GM21515 (cell line): ENCODE measurements around the gene DPPA5.
A peak's percentile ranks its signal among the peaks of the same experiment; 100 is the strongest.
"Not testable (repeated sequence)": the region's sequence is repeated elsewhere in the genome, so short reads cannot be mapped to it uniquely, and the experiment has no call there.

Experiments used
- ATAC-seq: cut with Tn5 transposase; IDR thresholded peaks from one replicate; pipeline ENCODE4 v1.9.1; 2021; ENCODE audit not compliant: unreplicated experiment

DPPA5 gene

GRCh38 chr6:73364549-73364948 is 10.5 kb upstream of the DPPA5 start:
- no peak for ATAC-seq

GRCh38 chr6:73364121-73364520 is 10.0 kb upstream of the DPPA5 start:
- ATAC-seq, result no peak

- no peak for ATAC-seq
These were observed 9.4 kb upstream of the DPPA5 start for GRCh38 chr6:73363537-73363875.

GRCh38 chr6:73362869-73363536 is 8.9 kb upstream of the DPPA5 start:
- no peak for ATAC-seq

GRCh38 chr6:73362358-73362757 is 8.3 kb upstream of the DPPA5 start, which contains the start of gene KHDC3L:
TSS of gene KHDC3L (plus strand) at chr6:73362658. CDS start at chr6:73362730, 72 bp downstream.
- no peak for ATAC-seq

GRCh38 chr6:73349311-73349710 is 4.8 kb downstream of the DPPA5 start:
- no peak for ATAC-seq

- no peak for ATAC-seq
These were observed 5.4 kb downstream of the DPPA5 start for GRCh38 chr6:73348550-73349204.

- ATAC-seq, result no peak
These were observed 10.9 kb downstream of the DPPA5 start for GRCh38 chr6:73343164-73343563.

- no peak for ATAC-seq
These were observed 11.9 kb downstream of the DPPA5 start for GRCh38 chr6:73342174-73342573.

GRCh38 chr6:73341335-73341734 is 12.7 kb downstream of the DPPA5 start:
- ATAC-seq, result no peak

- ATAC-seq, result no peak
These were observed 14.0 kb downstream of the DPPA5 start for GRCh38 chr6:73340048-73340447.

GRCh38 chr6:73339340-73339739 is 14.7 kb downstream of the DPPA5 start:
- no peak for ATAC-seq

- peak; percentile 52 for ATAC-seq
These were observed 24.9 kb downstream of the DPPA5 start for GRCh38 chr6:73329201-73329600.

GRCh38 chr6:73328790-73329189 is 25.3 kb downstream of the DPPA5 start:
- ATAC-seq, result no peak

- no peak for ATAC-seq
These were observed 28.4 kb downstream of the DPPA5 start for GRCh38 chr6:73325656-73326055.

- no peak for ATAC-seq
These were observed 30.8 kb downstream of the DPPA5 start for GRCh38 chr6:73323323-73323722.

- no peak for ATAC-seq
These were observed 39.2 kb downstream of the DPPA5 start for GRCh38 chr6:73314577-73315492.

- ATAC-seq, result not testable (repeated sequence)
These were observed 43.6 kb downstream of the DPPA5 start for GRCh38 chr6:73310503-73310845.

- peak; percentile 99 for ATAC-seq
These were observed 44.1 kb downstream of the DPPA5 start for GRCh38 chr6:73309785-73310502.

- peak; percentile 36 for ATAC-seq
These were observed 44.6 kb downstream of the DPPA5 start for GRCh38 chr6:73309535-73309784.

- no peak for ATAC-seq
These were observed 45.2 kb downstream of the DPPA5 start for GRCh38 chr6:73308712-73309534.
